OCI-LY7 (cell line): ENCODE results near the gene SRL. TPM values are rescaled to one million over a fixed set of nuclear protein-coding genes. Genes with fewer than 3 reads are reported as not detected.

ENCODE experiments used
- BruUV-seq: library from RNA; stranded (reverse); fragments of 400-500 nt; replicated peaks from 2 replicates; lab custom pipeline; 2021; lab: Mats Ljungman, UMichigan
- CTCF ChIA-PET: fragments of 300-600 bp; sonication (Branson Sonifier 250); formaldehyde crosslinking; loops from one replicate; lab custom pipeline; 2022; ENCODE audit warnings: antibody characterized with exemption; ENCODE audit not compliant: unreplicated experiment; lab: Charles Lee
- POLR2A ChIA-PET: fragments of 300-600 bp; sonication (Branson Sonifier 250); formaldehyde crosslinking; loops from one replicate; lab custom pipeline; 2022; ENCODE audit warnings: antibody characterized with exemption; lab: Charles Lee
- DNase-seq: peaks from one replicate; pipeline ENCODE4 v3.0.0-alpha.2; 2015; ENCODE audit warnings: low spot score
- H2AFZ ChIP-seq: fragments of 200-600 bp; sonication (generic), shearing (Covaris generic); 2 replicates; pipeline ENCODE4 v1.6.1; 2014; ENCODE audit warnings: mild to moderate bottlenecking, antibody characterized with exemption, low read length, moderate library complexity
- H3K27ac ChIP-seq: fragments of 200-600 bp; sonication (generic); 2 replicates; pipeline ENCODE4 v1.5.1; 2014; ENCODE audit warnings: mixed run types, low read depth, mild to moderate bottlenecking, moderate library complexity, low read length, inconsistent platforms; ENCODE audit not compliant: poor library complexity, severe bottlenecking
- H3K36me3 ChIP-seq: fragments of 200-600 bp; sonication (generic); 2 replicates; pipeline ENCODE4 v1.6.1; 2014; ENCODE audit warnings: mild to moderate bottlenecking, antibody characterized with exemption, low read length, moderate library complexity, mixed read lengths; ENCODE audit not compliant: insufficient read depth
- H3K4me1 ChIP-seq: fragments of 200-600 bp; sonication (generic); 2 replicates; pipeline ENCODE4 v1.5.1; 2014; ENCODE audit warnings: mild to moderate bottlenecking, low read length; ENCODE audit not compliant: insufficient read depth, poor library complexity, severe bottlenecking
- H3K4me2 ChIP-seq: fragments of 200-600 bp; sonication (generic); 2 replicates; pipeline ENCODE4 v1.6.1; 2014; ENCODE audit warnings: mild to moderate bottlenecking, low read length
- H3K4me3 ChIP-seq: fragments of 200-600 bp; sonication (generic); 2 replicates; pipeline ENCODE4 v1.5.1; 2014; ENCODE audit warnings: mild to moderate bottlenecking, low read depth, low read length; ENCODE audit not compliant: poor library complexity, severe bottlenecking
- H3K79me2 ChIP-seq: fragments of 200-600 bp; sonication (generic); 2 replicates; pipeline ENCODE4 v1.6.1; 2016; ENCODE audit warnings: low read depth, mild to moderate bottlenecking, low read length, moderate library complexity, mixed read lengths; ENCODE audit not compliant: insufficient read depth
- H3K9me2 ChIP-seq: fragments of 200-600 bp; sonication (generic); 2 replicates; pipeline ENCODE4 v1.6.1; 2016; ENCODE audit warnings: mild to moderate bottlenecking, low read length, mixed read lengths; ENCODE audit not compliant: insufficient read depth
- H3K9me3 ChIP-seq: fragments of 200-600 bp; sonication (generic); 2 replicates; pipeline ENCODE4 v1.6.1; 2014; ENCODE audit warnings: mild to moderate bottlenecking, mixed run types, low read length, mixed read lengths
- H4K20me1 ChIP-seq: fragments of 200-600 bp; sonication (generic); 2 replicates; pipeline ENCODE4 v1.6.1; 2014; ENCODE audit warnings: mild to moderate bottlenecking, antibody characterized with exemption, low read length, moderate library complexity, mixed read lengths; ENCODE audit not compliant: insufficient read depth
- EZH2phosphoT487 ChIP-seq: fragments of 200-600 bp; sonication (generic); IDR thresholded peaks from 2 replicates; pipeline ENCODE4 v1.6.1; 2018; ENCODE audit warnings: low read depth, borderline replicate concordance, mild to moderate bottlenecking, mixed run types, antibody characterized with exemption, low read length, moderate library complexity, mixed read lengths
- intact Hi-C: fragments of 100-400 bp; cut with micrococcal nuclease; formaldehyde crosslinking; loops from one replicate; pipeline ENCODE4 v1.10.0; 2022; ENCODE audit not compliant: unreplicated experiment
- total RNA-seq, 2 experiments: library from RNA; depleted of rRNA in 1 of 2; stranded (reverse); fragments of >200 nt in 1 of 2; shearing (Covaris generic) in 1 of 2; gene quantifications; 2 replicates each; pipeline ENCODE4 v1.2.3, GENCODE V29; 2014 to 2022
- TF ChIP-seq, protein P1 (sequence below): fragments of 200-600 bp; sonication (generic); conservative IDR thresholded peaks from 2 replicates; pipeline ENCODE4 v1.5.1; 2014; ENCODE audit warnings: mild to moderate bottlenecking, antibody characterized with exemption, low read length, moderate library complexity, mixed read lengths

Gene SRL
- total RNA-seq, 2 experiments from 2014 or later = not detected

DNA sequence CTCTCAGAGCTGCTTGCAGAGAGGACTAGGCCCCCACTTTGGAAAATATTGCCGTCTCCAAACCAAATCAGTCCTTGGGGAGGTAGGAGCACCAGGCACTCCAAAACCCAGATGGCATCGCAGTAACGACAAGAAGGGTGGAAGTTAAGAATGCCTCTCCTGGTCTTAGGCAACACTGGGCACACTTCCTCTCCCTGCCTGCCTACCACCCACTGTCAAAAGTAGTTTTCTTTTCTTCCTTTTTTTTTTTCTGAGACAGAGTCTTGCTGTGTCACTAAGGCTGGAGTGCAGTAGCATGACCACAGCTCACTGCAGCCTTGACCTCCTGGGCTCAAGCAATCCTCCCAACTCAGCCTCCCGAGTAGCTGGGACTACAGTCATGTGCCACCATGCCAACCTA is 47.2 kb downstream of the SRL start:
- no peaks in the 10 kb centered on the region for H4K20me1 ChIP-seq
- no peaks in the 10 kb centered on the region for H3K79me2 ChIP-seq
- H3K4me3 ChIP-seq = no peak overlapping the region
- TF ChIP-seq, protein P1, sequence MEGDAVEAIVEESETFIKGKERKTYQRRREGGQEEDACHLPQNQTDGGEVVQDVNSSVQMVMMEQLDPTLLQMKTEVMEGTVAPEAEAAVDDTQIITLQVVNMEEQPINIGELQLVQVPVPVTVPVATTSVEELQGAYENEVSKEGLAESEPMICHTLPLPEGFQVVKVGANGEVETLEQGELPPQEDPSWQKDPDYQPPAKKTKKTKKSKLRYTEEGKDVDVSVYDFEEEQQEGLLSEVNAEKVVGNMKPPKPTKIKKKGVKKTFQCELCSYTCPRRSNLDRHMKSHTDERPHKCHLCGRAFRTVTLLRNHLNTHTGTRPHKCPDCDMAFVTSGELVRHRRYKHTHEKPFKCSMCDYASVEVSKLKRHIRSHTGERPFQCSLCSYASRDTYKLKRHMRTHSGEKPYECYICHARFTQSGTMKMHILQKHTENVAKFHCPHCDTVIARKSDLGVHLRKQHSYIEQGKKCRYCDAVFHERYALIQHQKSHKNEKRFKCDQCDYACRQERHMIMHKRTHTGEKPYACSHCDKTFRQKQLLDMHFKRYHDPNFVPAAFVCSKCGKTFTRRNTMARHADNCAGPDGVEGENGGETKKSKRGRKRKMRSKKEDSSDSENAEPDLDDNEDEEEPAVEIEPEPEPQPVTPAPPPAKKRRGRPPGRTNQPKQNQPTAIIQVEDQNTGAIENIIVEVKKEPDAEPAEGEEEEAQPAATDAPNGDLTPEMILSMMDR = no peak
- TF ChIP-seq EZH2phosphoT487 = no peak
- CTCF ChIA-PET = no interaction called here
- no peak overlapping the region for H2AFZ ChIP-seq
- POLR2A ChIA-PET = interaction anchor here (1.1 kb wide), 1 partner anchor 11 kb away, joined by 4 read pairs; no protein-coding TSS in a partner anchor
- no peaks in the 10 kb centered on the region for H3K4me1 ChIP-seq
- H3K9me2 ChIP-seq = no peaks in the 10 kb centered on the region
- no peak overlapping the region for H3K27ac ChIP-seq
- H3K4me2 ChIP-seq = no peak overlapping the region
- intact Hi-C loops = no loop called here
- no peaks in the 10 kb centered on the region for H3K9me3 ChIP-seq
- BruUV-seq = no TSS peak
- H3K36me3 ChIP-seq = no peaks in the 10 kb centered on the region
- DNase-seq = no peak

DNA sequence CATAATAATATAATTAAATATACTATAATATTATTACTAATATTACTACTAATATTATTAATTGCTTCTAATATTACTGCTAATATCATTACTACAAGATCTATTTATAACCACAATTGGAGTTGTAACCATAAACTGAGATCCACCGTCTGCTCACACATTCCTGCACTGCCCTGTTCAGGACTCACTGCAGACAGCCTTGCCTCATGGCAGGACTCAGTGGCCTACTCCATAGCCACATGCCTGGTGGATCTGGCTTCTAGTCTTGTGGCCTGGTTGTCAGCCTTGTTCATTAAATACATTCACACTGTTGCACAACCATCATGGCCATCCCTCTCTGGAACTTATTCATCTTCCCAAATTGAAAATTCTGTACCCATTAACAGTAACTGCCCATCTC is 48.0 kb downstream of the SRL start:
- no peak overlapping the region for H3K4me2 ChIP-seq
- POLR2A ChIA-PET = interaction anchor here (0.7 to 1.0 kb wide), 2 partner anchors 55 to 59 kb away, joined by 3 to 4 read pairs; no protein-coding TSS in a partner anchor
- TF ChIP-seq, protein P1 = no peak
- no peak for TF ChIP-seq EZH2phosphoT487
- no peaks in the 10 kb centered on the region for H3K79me2 ChIP-seq
- no peak for DNase-seq
- no peaks in the 10 kb centered on the region for H4K20me1 ChIP-seq
- no peak overlapping the region for H3K27ac ChIP-seq
- H2AFZ ChIP-seq = no peak overlapping the region
- H3K4me1 ChIP-seq = no peaks in the 10 kb centered on the region
- BruUV-seq = no TSS peak
- intact Hi-C loops = no loop called here
- no peaks in the 10 kb centered on the region for H3K9me2 ChIP-seq
- H3K4me3 ChIP-seq = no peak overlapping the region
- no peaks in the 10 kb centered on the region for H3K9me3 ChIP-seq
- no peaks in the 10 kb centered on the region for H3K36me3 ChIP-seq
- CTCF ChIA-PET = no interaction called here

DNA sequence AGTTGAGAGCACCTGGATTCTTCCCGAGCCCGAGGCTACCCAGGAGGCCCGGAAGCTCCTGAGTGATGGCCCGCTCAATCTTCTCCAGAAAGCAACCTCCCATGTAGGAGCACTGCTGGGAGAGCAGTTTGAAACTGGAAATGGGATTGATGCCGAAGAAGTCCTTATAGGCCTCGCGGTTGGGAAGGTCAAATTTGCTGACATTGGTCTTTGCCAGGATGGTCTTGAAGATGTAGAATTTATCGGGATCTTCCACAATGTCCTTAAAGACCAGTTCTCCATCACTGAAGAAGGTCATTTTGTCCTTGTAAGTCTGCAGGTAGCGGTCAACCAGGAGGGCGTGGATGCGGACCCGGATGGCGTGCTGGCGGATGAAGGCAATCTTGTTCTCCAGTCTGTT is 49.7 kb downstream of the SRL start:
- ChIA-PET POLR2A (interaction anchor here (0.6 kb wide), 1 partner anchor 43 kb away, joined by 3 read pairs; no protein-coding TSS in a partner anchor), CTCF (no interaction called here)
- no peak overlapping the region for H2AFZ ChIP-seq
- no peak overlapping the region for H3K4me2 ChIP-seq
- TF ChIP-seq, protein P1 = no peak
- no peak for TF ChIP-seq EZH2phosphoT487
- no peak for DNase-seq
- BruUV-seq = no TSS peak
- H3K36me3 ChIP-seq = no peaks in the 10 kb centered on the region
- no peaks in the 10 kb centered on the region for H4K20me1 ChIP-seq
- no peaks in the 10 kb centered on the region for H3K79me2 ChIP-seq
- no peaks in the 10 kb centered on the region for H3K9me2 ChIP-seq
- H3K4me1 ChIP-seq = no peaks in the 10 kb centered on the region
- no peaks in the 10 kb centered on the region for H3K9me3 ChIP-seq
- intact Hi-C loops = no loop called here
- no peak overlapping the region for H3K4me3 ChIP-seq
- no peak overlapping the region for H3K27ac ChIP-seq
